UCSD-AML1 (cell line): ENCODE measurements around the gene RPGRIP1L.

Source experiments
- DNase-seq: peaks from one replicate; lab custom pipeline; 2025; ENCODE audit not compliant: unreplicated experiment; lab: John Stamatoyannopoulos, UW

RPGRIP1L gene

DNA sequence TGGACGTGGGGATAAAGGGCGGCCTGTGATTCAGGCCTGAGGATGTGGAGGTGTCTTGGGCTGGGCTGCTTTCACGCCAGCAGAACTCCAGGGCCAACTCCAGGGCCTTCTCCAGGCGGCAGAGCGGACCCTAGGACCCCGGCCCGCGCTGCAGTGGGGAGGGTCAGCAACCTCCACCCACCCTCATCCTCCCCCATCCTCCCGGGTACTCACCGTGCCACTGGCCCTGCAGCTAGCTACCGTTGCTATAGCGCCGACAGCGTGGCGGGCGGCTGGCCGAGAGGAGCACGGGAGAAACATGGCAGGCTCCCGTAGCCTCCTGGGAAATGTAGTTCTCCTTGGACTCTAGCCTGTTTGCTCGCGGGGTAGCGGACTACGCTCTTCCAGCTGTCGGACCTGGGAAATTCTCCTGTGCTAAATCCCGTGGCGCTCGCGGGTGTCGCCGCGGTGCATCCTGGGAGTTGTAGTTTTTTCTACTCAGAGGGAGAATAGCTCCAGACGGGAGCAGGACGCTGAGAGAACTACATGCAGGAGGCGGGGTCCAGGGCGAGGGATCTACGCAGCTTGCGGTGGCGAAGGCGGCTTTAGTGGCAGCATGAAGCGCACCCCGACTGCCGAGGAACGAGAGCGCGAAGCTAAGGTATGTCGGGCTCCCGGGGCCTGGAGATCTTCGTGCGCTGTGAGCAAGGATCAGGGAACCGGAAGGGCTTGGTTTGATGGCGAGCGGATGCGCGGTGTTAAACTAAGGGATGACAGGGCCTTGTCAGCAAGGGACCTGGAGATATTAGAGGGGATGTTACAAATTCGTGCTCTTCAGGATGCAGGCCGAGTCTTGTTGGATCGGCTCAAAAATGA, at the start of gene RPGRIP1L, which contains the start of gene FTO:
Gene RPGRIP1L, minus strand, starts transcription at position 270 of the 855 bp plus-strand sequence. CDS start 3,136 bp downstream, outside the sequence.
Gene FTO, plus strand, starts transcription at position 567 of the 855 bp plus-strand sequence.
- peak; percentile 98 for DNase-seq

DNA sequence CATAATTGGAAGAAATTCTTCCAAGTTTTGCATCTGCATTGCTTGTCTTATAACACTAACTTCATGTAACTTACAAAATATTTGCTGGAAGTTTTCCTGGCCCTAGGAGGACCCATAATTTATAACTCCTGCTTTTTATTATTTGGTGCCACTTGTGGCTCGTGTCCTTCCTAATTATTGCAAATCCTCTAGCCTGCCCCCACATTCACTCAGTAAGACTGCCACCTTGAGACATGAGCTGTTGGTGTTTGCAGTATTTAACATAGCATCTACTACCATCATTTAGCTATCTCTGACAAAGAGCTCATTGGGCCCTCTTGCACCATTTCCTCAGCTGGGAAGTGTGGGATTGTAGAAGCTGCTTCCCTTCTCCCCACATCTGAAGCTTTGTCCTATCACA, 49.8 kb upstream of the RPGRIP1L start:
- DNase-seq, result no peak

DNA sequence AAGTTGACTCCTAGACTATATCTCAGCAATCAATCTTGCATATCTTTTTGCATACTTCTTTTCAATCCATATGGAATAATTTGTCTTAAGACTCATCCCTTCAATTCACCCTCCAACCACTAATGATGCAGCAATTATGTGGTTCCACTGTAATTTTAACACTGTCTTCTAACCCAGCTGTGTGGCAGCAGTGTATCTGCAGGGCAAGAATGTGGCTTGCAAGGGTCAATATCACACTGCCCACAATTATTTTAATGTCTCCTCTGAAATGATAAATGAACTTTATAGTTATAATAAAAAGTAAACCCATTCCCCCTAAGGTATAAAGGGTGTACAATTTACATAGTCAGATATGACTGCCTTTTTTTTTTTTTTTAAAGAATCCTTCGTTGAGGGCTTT, 48.9 kb upstream of the RPGRIP1L start:
- DNase-seq, result no peak

DNA sequence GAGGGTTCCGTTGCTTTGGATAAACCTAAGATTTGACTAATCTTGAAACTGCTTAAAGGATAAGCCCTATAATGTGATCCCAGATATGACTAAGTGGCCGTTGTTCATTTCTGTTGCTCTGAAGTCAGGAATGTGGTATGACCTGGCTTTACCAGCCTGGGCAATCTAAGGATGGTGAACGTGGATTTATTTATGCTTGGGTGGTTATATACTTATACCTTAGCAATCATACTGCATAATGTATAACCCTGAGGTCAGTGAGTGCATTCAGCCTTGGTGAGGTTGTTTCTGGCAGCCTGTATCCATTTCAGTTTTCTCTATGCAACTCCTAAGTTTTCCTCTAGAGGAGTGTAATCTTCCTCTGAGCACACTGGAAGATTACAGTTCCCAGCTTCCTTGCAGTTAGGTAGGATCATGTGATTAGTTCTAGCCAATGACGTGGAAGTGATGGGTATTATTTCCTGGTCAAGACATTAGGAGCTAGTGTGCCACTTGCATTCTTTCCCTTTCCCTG, 42.2 kb upstream of the RPGRIP1L start:
- DNase-seq, result no peak

DNA sequence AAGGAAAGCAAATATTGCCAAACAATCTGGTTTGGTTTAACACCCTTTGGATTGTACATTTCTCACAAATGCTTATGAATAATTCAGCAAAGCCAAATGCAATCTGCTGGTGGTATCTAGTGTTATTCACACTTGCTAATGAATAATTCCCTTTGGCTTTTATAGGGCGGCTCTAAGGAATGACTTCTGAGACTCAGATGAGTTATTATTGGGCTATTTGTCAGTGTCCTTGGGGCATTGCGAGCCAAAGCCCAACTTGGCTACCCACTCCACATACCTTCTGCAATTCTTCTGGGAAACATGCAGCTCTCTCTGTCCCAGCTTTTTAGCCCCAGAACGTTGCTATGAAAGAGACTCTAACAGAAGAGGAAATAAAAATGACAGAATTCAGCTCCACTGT, 41.4 kb upstream of the RPGRIP1L start:
- DNase-seq, result no peak

- DNase-seq, result no peak
Measured at GRCh38 chr16:53744449-53744848, 40.8 kb upstream of the RPGRIP1L start.

- no peak for DNase-seq
Measured at GRCh38 chr16:53743149-53743566, 39.5 kb upstream of the RPGRIP1L start.

DNA sequence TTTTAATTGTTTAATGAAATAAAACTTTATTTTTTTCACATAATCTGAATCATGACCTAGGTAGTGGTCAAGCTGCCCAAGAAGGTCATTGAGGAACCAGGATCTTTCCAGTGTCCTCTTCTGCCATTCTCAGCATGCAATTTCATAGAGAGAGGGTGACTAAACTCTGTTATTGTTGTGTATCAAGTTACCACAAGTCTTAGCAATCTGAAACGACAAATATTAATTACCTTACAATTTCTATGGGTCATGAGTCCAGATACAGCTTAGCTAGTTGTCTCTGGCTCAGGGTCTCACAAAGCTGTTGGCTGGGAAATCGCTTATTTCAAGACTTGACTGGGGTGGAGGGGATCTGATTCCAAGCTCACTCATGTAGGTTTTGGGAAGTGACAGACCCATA, 37.9 kb upstream of the RPGRIP1L start:
- DNase-seq, result no peak

DNA sequence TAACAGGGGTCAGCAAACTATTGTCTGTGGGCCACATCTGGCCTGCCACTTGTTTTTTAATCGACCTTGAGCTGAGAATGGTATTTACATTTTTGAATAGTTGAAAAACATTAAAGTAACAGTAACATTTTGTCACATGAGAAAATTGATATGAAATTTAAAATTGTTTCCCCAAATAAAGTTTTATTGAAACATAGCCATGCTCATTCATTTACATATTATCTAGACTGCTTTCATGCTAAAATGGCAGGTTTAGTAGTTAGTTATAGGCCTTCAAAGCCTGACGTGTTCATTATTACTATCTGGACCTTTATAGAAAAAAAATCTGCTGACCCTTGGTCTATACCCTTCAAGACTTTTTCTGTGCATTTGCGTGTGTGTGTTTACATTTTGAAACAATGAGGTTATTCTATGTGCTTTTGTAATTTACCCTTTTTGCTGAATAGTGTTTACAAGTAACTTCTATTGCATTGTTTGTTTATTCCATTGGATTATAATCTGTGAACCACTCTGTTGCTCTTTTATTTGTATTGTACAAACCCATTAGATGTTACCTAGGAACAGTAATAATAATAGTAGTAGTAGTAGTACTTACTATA, 37.4 kb upstream of the RPGRIP1L start:
- DNase-seq, result no peak

- no peak for DNase-seq
Measured at GRCh38 chr16:53740476-53740875, 36.8 kb upstream of the RPGRIP1L start.

DNA sequence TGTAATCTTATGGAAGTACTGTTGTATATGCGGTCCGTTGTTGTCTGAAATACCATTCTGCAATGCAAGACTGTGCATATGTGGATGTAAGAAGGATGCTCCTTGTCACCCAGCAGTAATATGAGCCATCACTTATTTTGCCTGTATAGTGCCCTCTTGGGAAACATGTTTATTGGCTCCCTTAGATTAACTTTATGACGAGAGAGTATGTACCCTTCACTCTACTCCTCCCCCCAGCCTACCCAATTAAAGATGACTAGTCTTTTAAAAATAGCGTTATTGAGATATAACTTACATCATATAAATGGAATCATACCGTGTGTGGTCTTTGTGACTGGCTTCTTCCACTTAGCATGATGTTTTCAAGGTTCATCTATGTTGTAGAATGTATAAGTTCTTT, 33.9 kb upstream of the RPGRIP1L start:
- no peak for DNase-seq

DNA sequence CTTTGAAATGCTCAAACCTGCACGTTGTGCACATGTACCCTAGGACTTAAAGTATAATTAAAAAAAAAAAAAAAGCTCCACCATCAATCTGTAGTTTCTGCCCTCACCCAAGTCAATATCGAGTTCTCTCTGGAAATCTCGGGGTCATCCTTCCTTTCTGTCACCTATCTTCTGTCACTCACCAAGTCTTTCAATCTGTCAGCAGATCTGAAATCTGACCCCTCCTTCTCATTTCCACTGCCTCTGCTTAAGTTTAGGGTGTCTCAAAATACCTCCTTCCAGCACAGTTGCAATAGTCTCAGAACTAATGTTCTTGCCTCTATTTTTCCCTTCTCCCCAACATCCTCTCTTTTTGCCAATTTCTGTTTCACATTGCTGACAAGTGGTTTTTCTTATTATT, 32.6 kb upstream of the RPGRIP1L start:
- no peak for DNase-seq

- no peak for DNase-seq
Measured at GRCh38 chr16:53734908-53735307, 31.2 kb upstream of the RPGRIP1L start.

DNA sequence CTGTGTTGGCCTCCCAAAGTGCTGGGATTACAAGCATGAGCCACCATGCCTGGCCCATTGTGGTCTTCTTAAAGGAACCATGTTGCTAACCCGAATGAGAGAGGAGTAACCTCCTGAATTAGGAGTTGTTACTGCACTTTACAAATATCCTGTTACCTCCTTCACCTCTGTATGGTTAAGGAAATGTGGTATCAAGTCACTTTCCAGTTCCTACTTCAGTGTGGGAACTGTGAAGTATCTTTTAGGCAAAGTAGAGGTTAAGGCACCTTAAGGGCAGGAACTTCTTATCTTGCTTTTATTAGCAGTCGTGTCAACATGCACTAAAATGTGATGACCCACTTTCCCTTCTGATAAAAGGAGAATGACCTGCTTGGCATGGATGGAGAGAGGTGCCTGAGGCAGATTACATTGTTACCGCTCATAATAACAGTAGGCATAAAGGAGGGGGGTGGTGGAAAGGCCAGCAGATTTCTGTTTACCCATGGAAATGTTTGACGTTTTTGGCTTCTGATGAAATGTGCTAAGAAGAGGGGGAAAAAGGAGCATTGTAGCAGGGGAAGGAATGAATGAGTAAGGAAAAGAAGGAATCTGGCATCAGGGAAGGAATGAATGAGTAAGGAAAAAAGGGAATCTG, 28.8 kb upstream of the RPGRIP1L start:
- DNase-seq, result no peak

- no peak for DNase-seq
Measured at GRCh38 chr16:53730693-53731092, 27.0 kb upstream of the RPGRIP1L start.

DNA sequence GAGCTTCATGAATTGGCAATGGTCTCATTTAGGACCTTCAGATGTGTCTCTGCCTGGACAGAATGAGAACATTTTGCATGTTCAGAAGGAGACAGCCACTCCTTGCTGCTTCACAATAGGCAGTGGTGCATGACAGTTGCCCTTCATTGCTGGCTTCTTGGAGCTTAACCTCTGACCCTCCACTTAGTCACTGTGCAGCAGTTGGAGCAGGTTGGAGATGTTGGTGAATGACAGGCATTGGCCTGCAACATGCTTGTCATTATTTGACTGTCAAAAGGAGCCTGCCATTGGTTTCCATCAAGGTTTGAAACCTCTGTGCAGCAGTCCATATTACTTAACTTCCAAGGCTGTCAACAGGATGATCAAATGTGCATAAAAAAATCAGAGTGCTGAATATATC, 23.0 kb upstream of the RPGRIP1L start:
- no peak for DNase-seq

DNA sequence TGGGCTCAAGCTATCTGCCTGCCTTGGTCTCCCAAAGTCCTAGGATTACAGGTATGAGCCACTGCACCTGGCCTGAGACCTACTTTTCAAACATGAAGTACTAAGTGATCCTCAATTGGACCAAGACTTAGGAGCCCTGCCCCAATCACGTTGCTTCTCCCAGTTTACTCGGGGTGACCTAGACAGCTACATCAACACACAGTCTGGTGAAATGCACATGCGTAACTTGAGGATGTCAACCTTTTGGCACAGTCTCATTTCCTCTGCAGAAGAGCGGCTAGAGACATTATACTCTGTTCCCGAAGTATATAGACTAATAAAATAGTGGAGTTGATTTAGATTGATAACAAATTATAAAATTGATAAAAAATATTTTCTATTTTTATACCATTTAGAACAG, 17.4 kb upstream of the RPGRIP1L start:
- no peak for DNase-seq

GRCh38 chr16:53717577-53717976, 13.9 kb upstream of the RPGRIP1L start:
- no peak for DNase-seq

- DNase-seq, result no peak
Measured at GRCh38 chr16:53715023-53715384, 11.3 kb upstream of the RPGRIP1L start.

- DNase-seq, result no peak
Measured at GRCh38 chr16:53714205-53715022, 10.8 kb upstream of the RPGRIP1L start.
